Bronchial epithelial cell (primary cell): ENCODE data around the gene ATP13A1. TPM values are rescaled to one million over a fixed set of nuclear protein-coding genes. Genes with fewer than 3 reads are reported as not detected.
A peak's percentile ranks its signal among the peaks of the same experiment; 100 is the strongest.
"Not testable (repeated sequence)": the region's sequence is repeated elsewhere in the genome, so short reads cannot be mapped to it uniquely, and the experiment has no call there.

Experiments used
- DNase-seq: peaks from one replicate; pipeline ENCODE4 v3.0.0-alpha.2; 2010; ENCODE audit warnings: low read depth
- FAIRE-seq: peaks from 2 replicates; lab custom pipeline; 2011; peaks lifted over from hg19 to GRCh38; lab: Jason Lieb, UNC
- H3K27me3 ChIP-seq: 2 replicates; pipeline ENCODE4 v1.5.1; 2011; ENCODE audit warnings: low read length; ENCODE audit not compliant: control insufficient read depth, insufficient read depth
- H3K36me3 ChIP-seq: 2 replicates; pipeline ENCODE4 v1.5.1; 2011; ENCODE audit warnings: low read length; ENCODE audit not compliant: control insufficient read depth, insufficient read depth
- H3K4me3 ChIP-seq: 2 replicates; pipeline ENCODE4 v1.5.1; 2011; ENCODE audit warnings: mild to moderate bottlenecking, low read depth, low read length, control low read depth
- total RNA-seq: library from RNA; depleted of rRNA; stranded (reverse); fragments of >200 nt; gene quantifications from 2 replicates; pipeline ENCODE4 v1.2.1, GENCODE V29; 2014
- TF ChIP-seq, protein P1 (sequence below): IDR thresholded peaks from 2 replicates; pipeline ENCODE4 v1.5.1; 2011; ENCODE audit warnings: mild to moderate bottlenecking, moderate library complexity, low read length, control low read depth, inconsistent platforms; ENCODE audit not compliant: insufficient read depth, severe bottlenecking

The ATP13A1 gene
- 20.3 and 22.7 TPM in 2 replicates for total RNA-seq

DNA sequence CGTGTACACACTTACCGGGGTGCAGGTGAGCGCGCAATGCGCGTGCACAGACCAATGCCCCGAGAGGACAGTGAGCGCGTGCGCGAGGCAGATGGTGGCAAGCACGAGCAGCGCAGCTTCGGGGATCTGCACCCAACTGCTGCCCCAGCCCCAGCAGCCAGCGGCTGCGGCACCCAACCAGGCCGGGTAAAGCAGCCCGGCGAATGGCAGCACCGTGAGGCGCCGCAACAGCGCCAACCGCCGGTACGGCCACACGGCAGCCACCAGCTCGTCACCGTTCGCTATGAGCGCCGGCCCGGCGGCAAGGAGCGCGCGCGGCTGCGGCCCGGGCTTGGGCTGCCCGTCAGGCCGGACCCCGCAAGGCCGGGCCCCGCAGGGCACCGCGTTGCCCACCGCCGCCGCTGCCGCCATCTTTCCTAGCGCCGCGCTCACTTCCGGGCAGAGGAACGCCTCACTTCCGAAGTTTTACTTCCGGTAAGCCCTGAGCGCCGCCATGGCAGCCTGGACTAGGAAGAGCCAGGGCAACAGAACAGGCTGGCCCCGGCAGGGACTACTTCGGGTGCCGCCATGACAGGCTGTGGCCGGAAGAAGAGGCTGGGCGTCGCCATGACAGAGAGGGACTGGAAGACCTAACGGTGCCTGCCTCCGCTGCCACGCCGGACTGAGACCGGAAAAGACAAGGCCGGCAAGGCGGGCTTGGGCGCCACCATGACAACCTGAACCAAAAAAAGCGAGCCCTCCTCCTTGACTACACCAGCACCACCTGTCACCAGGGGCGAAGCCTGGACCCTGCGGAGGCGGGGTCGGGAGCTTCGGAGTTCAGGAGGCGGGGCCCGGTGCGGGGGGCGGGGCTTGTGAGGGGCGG, at the start of gene ATP13A1:
Gene ATP13A1, minus strand, starts transcription at position 421 of the 865 bp plus-strand sequence. Its CDS starts 10 bp downstream, at position 411.
- peak; percentile 94 for DNase-seq
- FAIRE-seq: no peak
- Histone ChIP-seq H3K36me3 (peaks cover 12% of the 10 kb centered on the region), H3K4me3 (peak within 1 kb of the TSS; percentile 86), H3K27me3 (no peaks in the 10 kb centered on the region)
- TF ChIP-seq, protein P1, sequence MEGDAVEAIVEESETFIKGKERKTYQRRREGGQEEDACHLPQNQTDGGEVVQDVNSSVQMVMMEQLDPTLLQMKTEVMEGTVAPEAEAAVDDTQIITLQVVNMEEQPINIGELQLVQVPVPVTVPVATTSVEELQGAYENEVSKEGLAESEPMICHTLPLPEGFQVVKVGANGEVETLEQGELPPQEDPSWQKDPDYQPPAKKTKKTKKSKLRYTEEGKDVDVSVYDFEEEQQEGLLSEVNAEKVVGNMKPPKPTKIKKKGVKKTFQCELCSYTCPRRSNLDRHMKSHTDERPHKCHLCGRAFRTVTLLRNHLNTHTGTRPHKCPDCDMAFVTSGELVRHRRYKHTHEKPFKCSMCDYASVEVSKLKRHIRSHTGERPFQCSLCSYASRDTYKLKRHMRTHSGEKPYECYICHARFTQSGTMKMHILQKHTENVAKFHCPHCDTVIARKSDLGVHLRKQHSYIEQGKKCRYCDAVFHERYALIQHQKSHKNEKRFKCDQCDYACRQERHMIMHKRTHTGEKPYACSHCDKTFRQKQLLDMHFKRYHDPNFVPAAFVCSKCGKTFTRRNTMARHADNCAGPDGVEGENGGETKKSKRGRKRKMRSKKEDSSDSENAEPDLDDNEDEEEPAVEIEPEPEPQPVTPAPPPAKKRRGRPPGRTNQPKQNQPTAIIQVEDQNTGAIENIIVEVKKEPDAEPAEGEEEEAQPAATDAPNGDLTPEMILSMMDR: peak; percentile 36

DNA sequence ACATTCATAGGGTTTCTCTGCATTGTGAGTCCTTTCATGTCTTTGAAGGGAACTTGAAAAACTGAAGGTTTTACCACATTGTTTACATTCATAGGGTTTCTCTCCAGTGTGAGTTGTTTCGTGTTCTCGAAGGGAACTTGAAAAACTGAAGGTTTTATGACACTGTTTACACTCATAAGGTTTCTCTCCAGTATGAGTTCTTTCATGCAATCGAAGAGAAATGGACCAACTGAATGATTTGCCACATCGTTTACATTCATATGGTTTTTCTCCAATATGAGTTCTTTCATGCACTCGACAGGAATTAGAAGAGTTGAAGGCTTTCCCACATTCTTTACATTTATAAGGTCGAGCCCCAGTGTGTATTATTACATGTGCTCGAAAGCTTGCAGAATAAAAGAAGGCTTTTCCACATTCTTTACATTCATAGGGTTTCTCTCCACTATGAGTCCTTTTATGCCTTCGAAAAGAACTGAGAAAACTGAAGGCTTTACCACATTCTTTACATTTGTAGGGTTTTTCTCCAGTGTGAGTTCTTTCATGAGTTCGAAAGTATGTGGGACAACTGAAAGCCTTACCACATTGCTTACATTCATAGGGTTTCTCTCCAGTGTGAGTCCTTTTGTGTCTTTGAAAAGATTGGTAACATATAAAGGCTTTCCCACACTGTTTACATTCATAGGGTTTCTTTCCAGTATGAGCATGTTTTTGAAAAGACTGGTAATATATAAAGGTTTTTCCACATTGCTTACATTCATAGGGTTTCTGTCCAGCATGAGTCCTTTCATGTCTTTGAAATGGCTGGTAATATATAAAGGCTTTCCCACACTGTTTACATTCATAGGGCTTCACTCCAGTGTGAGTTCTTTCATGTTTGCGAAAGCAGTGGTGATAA, 48.7 kb upstream of the ATP13A1 start:
- Histone ChIP-seq H3K27me3 (no peaks in the 10 kb centered on the region), H3K36me3 (peaks cover 6% of the 10 kb centered on the region), H3K4me3 (no peak overlapping the region)
- DNase-seq: no peak
- no peak for FAIRE-seq
- TF ChIP-seq, protein P1: no peak

DNA sequence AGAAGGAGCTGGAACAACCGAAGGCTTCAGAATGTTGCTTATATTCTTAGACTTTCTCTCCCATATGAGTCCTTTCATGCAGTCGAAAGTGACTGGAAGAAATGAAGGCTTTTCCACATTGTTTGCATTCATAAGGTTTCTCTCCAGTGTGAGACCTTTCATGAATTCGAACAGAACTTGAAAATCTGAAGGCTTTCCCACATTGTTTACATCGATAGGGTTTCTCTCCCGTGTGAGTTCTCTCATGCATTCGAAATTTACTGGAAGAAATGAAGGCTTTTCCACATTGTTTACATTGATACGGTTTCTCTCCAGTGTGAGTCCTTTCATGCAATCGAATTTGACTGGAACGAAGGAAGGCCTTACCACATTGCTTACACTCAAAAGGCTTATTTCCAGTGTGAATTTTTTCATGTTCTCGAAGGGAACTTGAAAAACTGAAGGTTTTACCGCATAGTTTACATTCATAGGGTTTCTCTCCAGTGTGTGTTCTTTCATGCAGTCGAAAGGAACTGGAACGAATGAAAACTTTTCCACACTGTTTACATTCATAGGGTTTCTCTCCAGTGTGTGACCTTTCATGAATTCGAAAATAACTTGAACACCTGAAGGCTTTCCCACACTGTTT, 47.9 kb upstream of the ATP13A1 start:
- H3K36me3 ChIP-seq: peaks cover 6% of the 10 kb centered on the region
- TF ChIP-seq, protein P1: no peak
- no peak overlapping the region for H3K4me3 ChIP-seq
- no peaks in the 10 kb centered on the region for H3K27me3 ChIP-seq
- FAIRE-seq (no peak), DNase-seq (no peak)

- TF ChIP-seq, protein P1: no peak
- no peak overlapping the region for H3K4me3 ChIP-seq
- DNase-seq: no peak
- FAIRE-seq: no peak
- H3K36me3 ChIP-seq: peaks cover 6% of the 10 kb centered on the region
- no peaks in the 10 kb centered on the region for H3K27me3 ChIP-seq
Measured at GRCh38 chr19:19710506-19710905, 47.0 kb upstream of the ATP13A1 start.

- TF ChIP-seq, protein P1: no peak
- DNase-seq: no peak
- H3K27me3 ChIP-seq: no peaks in the 10 kb centered on the region
- H3K4me3 ChIP-seq: no peak overlapping the region
- no peaks in the 10 kb centered on the region for H3K36me3 ChIP-seq
- no peak for FAIRE-seq
Measured at GRCh38 chr19:19704836-19705235, 41.4 kb upstream of the ATP13A1 start.

DNA sequence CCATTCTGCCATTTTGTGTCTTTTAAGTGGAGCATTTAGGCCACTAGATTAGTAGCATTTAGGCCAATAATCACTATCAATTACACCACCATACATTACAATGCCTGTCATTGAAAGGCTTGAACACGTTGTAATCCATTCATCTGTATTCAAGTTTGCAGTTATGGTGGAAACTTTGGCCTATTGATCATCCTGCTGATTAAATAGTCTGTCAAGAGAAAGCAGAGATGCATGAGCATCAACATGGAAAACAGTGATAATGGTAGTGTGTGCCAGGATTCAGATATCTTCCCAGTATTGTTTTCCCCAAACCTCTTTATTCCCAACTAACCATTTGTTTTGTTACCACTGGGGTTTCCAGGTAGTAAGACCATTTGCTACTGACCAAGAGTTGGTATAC, 37.0 kb upstream of the ATP13A1 start:
- not testable (repeated sequence) for H3K36me3 ChIP-seq, DNase-seq, H3K4me3 ChIP-seq, H3K27me3 ChIP-seq, FAIRE-seq
